NCI-H2171 treated with DMSO at 0.1 percent for 48 hours (cell line): ENCODE results near the gene ANKRD10.

Experiments
- DNase-seq: peaks from one replicate; lab custom pipeline; 2025; lab: John Stamatoyannopoulos, UW

ANKRD10 gene

GRCh38 chr13:110885966-110886869 is 28.7 kb downstream of the ANKRD10 start:
- no peak for DNase-seq

GRCh38 chr13:110885516-110885915 is 29.4 kb downstream of the ANKRD10 start:
- DNase-seq: no peak

GRCh38 chr13:110884517-110884916 is 30.4 kb downstream of the ANKRD10 start:
- DNase-seq: no peak

DNA sequence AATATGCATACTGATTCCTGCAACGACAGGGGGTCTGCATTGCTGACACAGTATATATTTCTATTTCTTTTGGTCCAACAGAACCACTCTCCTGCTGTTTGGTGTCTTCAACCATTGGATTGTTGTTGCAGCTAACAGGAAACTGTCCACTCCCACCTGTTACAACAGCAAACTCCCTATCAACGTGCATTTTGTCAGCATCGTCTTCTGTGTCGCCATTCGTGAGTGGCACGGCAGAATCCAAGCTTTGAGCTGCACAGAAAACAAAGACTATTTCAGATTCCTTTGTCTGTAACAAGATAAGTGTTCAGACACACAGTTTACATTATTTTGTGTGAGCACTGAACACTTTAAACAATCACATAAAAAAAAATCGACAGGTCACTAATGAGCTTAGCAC is 31.3 kb downstream of the ANKRD10 start:
- no peak for DNase-seq

- no peak for DNase-seq
Observed at GRCh38 chr13:110882972-110883371, 31.9 kb downstream of the ANKRD10 start.

DNA sequence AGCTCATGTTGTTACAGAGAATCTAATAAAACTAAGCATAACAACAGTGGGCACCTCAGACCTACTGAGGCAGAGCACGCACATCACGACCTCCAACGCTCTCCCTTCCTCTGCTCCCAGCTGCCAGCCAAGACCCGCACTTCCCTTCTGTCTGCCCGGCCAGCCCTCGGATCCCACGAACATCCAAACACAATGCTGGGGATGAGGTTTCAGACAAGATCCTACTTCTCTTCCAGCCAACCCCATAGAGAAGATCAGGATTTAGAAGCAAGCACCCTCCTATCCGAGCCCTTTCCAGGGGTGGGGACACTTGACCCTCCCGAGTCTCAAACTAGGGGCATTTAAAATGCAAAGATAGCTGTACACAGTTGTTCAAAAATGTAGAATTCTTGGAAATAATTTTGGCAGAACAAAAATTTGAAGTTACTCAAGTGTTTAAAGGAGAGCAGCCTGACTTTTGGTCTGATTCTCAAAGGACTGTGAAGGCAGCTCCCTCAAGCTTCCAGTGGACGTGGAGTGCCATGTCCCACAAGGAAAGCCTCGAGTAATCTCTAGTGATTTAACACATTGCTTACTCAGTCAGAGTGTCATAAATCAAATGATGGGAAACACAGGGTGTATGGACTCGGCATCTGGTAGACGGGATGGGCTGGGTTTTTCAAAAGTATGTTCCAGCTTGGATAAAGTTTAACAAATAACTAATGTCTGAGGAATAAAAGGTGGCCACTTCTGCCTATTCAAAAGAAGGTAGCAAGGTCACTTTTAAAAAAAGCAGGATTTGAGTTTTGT is 32.8 kb downstream of the ANKRD10 start:
- no peak for DNase-seq

GRCh38 chr13:110880627-110881026 is 34.2 kb downstream of the ANKRD10 start:
- DNase-seq: no peak

DNA sequence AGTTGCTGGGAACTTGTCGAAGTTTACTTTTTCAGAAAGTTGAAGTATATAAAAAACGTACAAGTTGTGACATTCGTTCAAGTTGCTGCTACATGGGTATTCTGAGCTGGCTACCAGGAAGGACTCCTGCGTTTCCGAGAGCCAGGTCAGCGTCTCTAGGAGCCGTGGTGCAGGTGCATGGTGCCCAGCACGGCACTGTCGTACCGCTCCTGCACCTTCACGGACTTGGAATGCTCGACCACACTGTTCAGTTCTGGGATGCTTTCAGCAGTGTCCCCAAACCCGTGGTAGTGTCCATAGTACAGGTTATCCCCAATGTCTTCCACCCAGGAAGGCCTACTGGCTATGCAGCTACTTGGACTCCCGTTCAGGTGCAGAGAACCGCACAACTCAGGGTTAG is 35.4 kb downstream of the ANKRD10 start:
- DNase-seq: no peak

GRCh38 chr13:110877737-110878258 is 37.1 kb downstream of the ANKRD10 start:
- no peak for DNase-seq

DNA sequence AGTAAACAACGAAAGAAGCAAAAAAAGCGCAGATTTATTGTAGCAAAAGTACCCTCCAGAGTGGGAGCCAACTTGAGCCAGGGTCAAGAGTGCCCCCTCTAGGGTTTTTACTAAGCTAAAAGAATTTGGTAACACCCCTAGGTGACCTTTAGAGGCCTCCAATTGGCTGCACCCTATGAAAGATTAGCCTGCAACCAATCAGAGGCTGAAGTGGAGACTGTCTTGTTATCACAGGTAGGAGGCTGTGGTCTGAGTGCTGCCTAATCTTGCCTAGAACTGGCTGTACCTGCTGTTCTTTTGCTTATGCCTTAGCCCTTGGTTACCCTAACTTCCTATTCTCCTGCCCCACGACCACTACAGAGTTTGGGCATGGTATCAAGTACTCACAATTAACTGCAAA is 38.3 kb downstream of the ANKRD10 start:
- DNase-seq: no peak

DNA sequence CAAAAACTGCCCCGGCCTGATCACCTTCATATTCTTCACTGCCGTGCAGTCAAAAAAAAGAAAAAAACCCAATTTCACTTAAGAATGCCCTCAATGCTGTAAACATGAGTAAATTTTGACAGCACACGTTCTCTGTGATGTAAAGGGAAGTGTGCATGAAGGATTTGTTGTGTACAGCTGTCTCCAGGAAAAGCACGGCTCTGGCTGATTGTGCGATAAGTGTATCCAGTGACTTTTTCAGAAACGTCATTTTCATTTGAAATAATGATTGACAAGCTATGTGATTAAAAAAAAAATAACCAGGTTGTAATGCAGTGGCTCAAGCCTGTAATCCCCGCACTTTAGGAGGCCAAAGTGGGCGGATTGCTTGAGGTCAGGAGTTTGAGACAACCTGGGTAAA is 39.6 kb downstream of the ANKRD10 start:
- no peak for DNase-seq

- peak; percentile 60 for DNase-seq
Observed at GRCh38 chr13:110874508-110874960, 40.3 kb downstream of the ANKRD10 start.

GRCh38 chr13:110873639-110874507 is 41.0 kb downstream of the ANKRD10 start:
- DNase-seq: no peak

DNA sequence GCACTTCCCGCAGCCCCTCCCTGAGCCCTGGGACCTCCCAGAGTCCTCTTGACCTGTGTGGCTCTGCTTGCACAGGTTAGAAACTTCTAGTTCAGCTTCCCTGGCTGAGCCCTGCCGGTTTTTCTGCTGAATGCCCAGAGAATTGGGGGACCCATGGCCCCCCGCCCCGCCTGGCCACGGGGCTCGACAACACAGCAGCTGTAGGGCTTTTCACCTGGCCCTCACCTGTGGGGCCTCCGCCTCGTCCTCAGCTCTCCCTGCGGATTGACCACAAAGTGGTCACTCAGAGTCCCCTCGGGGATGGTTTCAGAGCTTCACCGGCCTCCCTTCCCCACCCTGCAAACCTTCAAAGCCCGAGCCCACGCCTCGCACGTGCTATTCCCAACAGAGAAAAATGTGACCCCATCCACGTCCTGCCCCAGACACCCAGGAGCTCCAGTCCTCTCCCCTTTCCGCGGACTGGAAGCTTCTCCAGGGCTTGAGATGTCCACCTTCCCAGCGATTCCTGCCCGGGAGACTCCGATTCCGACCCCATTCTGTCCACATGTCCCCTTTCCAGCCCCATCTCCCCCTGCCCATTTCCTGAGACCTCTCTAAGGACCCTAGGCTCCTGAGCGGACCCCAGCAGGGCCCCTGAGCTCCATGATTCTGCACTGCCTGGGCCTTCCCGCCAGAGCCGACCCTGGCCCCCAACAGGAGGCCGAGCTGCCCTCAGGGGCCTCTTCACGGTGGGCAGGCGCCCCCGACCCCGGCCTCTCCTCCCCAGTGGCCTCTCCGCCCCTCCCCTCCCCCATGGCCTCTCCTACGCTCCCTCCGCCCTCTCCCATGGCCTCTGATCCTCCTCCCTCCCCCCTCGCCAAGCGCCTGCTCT is 41.9 kb downstream of the ANKRD10 start:
- no peak for DNase-seq

DNA sequence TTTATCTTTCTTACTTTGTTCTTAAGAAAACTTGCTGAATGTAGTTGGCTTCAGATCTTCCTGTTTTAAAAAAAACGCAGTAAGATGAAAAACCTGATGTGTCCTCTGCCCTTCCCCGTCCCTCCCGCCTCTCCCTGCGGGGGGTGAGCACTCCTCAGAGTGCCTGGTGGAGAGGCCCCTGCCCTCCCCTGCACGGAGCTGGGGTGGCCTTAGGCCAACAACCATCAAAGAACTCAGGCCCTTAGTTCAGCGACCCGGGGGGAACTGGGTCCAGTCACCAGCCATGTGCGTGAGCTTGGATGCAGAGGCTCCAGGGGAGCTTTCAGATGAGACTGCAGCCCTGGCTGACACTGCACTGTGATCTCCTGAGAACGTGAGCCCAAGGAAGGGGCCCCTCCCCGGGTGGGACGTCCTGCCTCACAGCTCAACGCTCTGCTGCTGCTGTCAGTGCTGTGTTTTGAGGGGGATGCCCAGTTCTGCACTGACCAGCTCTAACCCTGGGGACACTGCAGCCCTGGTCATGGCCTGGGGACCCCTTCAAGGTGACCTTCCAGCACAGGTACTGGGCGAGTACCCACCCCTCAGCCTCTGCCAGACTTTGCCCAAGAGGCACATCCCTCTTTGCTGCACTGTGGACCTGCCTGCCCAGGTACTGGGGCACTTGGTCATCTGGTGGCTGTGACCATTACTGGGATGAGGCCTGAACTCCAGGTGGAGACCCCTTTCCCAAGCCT is 42.7 kb downstream of the ANKRD10 start:
- no peak for DNase-seq

GRCh38 chr13:110869805-110870706 is 44.8 kb downstream of the ANKRD10 start:
- peak; percentile 23 for DNase-seq

DNA sequence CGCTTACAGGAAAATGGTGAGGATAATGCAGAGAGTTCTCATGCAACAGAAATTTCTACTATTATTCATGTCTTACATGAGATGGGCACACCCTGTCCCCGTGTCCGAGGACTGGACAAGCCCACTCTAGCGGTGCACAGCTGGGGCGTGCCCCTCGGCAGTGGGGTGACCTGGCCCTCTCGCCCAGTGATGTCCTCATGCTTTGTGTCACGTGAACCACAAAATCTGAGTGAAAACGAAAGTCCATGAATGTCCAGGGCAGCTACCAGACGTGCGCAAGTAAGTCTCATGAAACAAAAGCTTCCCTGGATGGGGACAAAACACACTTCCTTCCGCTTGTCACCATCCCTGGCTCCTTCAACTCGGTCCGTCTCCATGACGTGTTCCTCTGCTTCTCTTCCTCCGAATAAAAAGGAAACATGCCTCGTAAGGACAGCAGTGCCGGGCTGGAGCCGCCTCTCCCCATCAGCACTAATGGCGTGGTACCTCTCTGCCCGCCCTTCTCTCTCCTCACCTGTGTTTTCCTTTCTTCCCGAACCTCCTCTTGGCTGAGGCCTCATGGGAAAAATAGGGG is 45.6 kb downstream of the ANKRD10 start:
- DNase-seq: no peak

DNA sequence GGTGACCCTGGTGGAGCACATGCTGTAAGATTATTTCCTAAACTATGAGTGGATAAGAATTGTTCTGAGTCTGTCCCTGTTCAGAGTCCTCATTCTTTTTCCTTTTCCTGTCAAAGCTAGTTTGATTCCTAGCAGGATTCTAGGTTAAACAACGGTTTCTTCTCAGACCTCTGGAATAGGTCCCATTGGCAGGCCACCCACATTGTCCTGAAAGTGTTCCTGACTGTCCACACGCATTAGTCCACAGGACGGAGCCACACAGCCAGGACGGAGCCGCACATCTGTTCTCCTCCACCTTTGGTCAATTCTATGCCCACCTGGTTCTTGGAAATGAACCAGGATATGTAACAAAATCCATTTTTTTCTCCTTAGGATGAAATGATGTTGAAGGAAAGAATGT is 46.1 kb downstream of the ANKRD10 start:
- DNase-seq: no peak

- DNase-seq: no peak
Observed at GRCh38 chr13:110867380-110867779, 47.5 kb downstream of the ANKRD10 start.
